Measurements from ENCODE around the gene ADH7.
"Not testable (repeated sequence)": the region's sequence is repeated elsewhere in the genome, so short reads cannot be mapped to it uniquely, and the experiment has no call there.

ADH7 gene

GRCh38 chr4:99378876-99379275, 56.3 kb downstream of the ADH7 start:
- Histone ChIP-seq H3K9ac (ENCODE audit: low read length in 2 of 2) (no peak overlapping the region), H3K36me3 (ENCODE audit: control insufficient read depth in 2 of 2, insufficient read depth in 2 of 2, low read length in 2 of 2) (no peaks in the 10 kb centered on the region), H3K9me3 (ENCODE audit: control insufficient read depth in 2 of 2, low read length in 2 of 2) (no peaks in the 10 kb centered on the region), H3K27me3 (ENCODE audit: control insufficient read depth in 1 of 2, insufficient read depth in 2 of 2, low read length in 2 of 2) (no peaks in the 10 kb centered on the region), H3K27ac (ENCODE audit: low read length) (no peak overlapping the region), H3K4me3 (ENCODE audit: low read length in 2 of 2) (no peak overlapping the region), H3K4me1 (ENCODE audit: control insufficient read depth, insufficient read depth, low read length) (peaks cover 4% of the 10 kb centered on the region)

- H3K27ac ChIP-seq (ENCODE audit: low read length); H3K9ac ChIP-seq (ENCODE audit: low read length in 2 of 2); H3K27me3 ChIP-seq (ENCODE audit: control insufficient read depth in 1 of 2, insufficient read depth in 2 of 2, low read length in 2 of 2); H3K4me3 ChIP-seq (ENCODE audit: low read length in 2 of 2); H3K9me3 ChIP-seq (ENCODE audit: control insufficient read depth in 2 of 2, low read length in 2 of 2); H3K36me3 ChIP-seq (ENCODE audit: control insufficient read depth in 2 of 2, insufficient read depth in 2 of 2, low read length in 2 of 2); H3K4me1 ChIP-seq (ENCODE audit: control insufficient read depth, insufficient read depth, low read length): not testable (repeated sequence)
These were observed 57.8 kb downstream of the ADH7 start for GRCh38 chr4:99377341-99377740.

GRCh38 chr4:99372464-99372863, 62.7 kb downstream of the ADH7 start:
- not testable (repeated sequence) for H3K36me3 ChIP-seq (ENCODE audit: control insufficient read depth in 2 of 2, insufficient read depth in 2 of 2, low read length in 2 of 2); H3K27me3 ChIP-seq (ENCODE audit: control insufficient read depth in 1 of 2, insufficient read depth in 2 of 2, low read length in 2 of 2); H3K4me3 ChIP-seq (ENCODE audit: low read length in 2 of 2); H3K4me1 ChIP-seq (ENCODE audit: control insufficient read depth, insufficient read depth, low read length); H3K9me3 ChIP-seq (ENCODE audit: control insufficient read depth in 2 of 2, low read length in 2 of 2); H3K9ac ChIP-seq (ENCODE audit: low read length in 2 of 2); H3K27ac ChIP-seq (ENCODE audit: low read length)

GRCh38 chr4:99367817-99368216, 67.3 kb downstream of the ADH7 start:
- not testable (repeated sequence) for H3K27ac ChIP-seq (ENCODE audit: low read length); H3K27me3 ChIP-seq (ENCODE audit: control insufficient read depth in 1 of 2, insufficient read depth in 2 of 2, low read length in 2 of 2); H3K4me1 ChIP-seq (ENCODE audit: control insufficient read depth, insufficient read depth, low read length); H3K9me3 ChIP-seq (ENCODE audit: control insufficient read depth in 2 of 2, low read length in 2 of 2); H3K9ac ChIP-seq (ENCODE audit: low read length in 2 of 2); H3K4me3 ChIP-seq (ENCODE audit: low read length in 2 of 2); H3K36me3 ChIP-seq (ENCODE audit: control insufficient read depth in 2 of 2, insufficient read depth in 2 of 2, low read length in 2 of 2)

GRCh38 chr4:99366491-99366890, 68.7 kb downstream of the ADH7 start:
- no peaks in the 10 kb centered on the region for H3K4me1 ChIP-seq (ENCODE audit: control insufficient read depth, insufficient read depth, low read length)
- H3K9me3 ChIP-seq (ENCODE audit: control insufficient read depth in 2 of 2, low read length in 2 of 2), result no peaks in the 10 kb centered on the region
- H3K4me3 ChIP-seq (ENCODE audit: low read length in 2 of 2), result no peak overlapping the region
- no peaks in the 10 kb centered on the region for H3K36me3 ChIP-seq (ENCODE audit: control insufficient read depth in 2 of 2, insufficient read depth in 2 of 2, low read length in 2 of 2)
- no peak overlapping the region for H3K9ac ChIP-seq (ENCODE audit: low read length in 2 of 2)
- no peaks in the 10 kb centered on the region for H3K27me3 ChIP-seq (ENCODE audit: control insufficient read depth in 1 of 2, insufficient read depth in 2 of 2, low read length in 2 of 2)
- no peak overlapping the region for H3K27ac ChIP-seq (ENCODE audit: low read length)

GRCh38 chr4:99362768-99363167, 72.4 kb downstream of the ADH7 start:
- H3K9ac ChIP-seq (ENCODE audit: low read length in 2 of 2), result no peak overlapping the region
- H3K9me3 ChIP-seq (ENCODE audit: control insufficient read depth in 2 of 2, low read length in 2 of 2), result no peaks in the 10 kb centered on the region
- H3K27ac ChIP-seq (ENCODE audit: low read length), result no peak overlapping the region
- H3K4me1 ChIP-seq (ENCODE audit: control insufficient read depth, insufficient read depth, low read length), result no peaks in the 10 kb centered on the region
- H3K4me3 ChIP-seq (ENCODE audit: low read length in 2 of 2), result no peak overlapping the region
- no peaks in the 10 kb centered on the region for H3K27me3 ChIP-seq (ENCODE audit: control insufficient read depth in 1 of 2, insufficient read depth in 2 of 2, low read length in 2 of 2)
- no peaks in the 10 kb centered on the region for H3K36me3 ChIP-seq (ENCODE audit: control insufficient read depth in 2 of 2, insufficient read depth in 2 of 2, low read length in 2 of 2)

Measured in stomach smooth muscle (tissue), 2 donors.